Renal cortex interstitium (tissue), 11 donors: ENCODE results near the gene NCKAP5. TPM values are rescaled to one million over a fixed set of nuclear protein-coding genes. Genes with fewer than 3 reads are reported as not detected.

ENCODE experiments used
- DNase-seq, 11 donors: peaks; one replicate each; pipeline ENCODE4 v3.0.0-alpha.2; 2013; ENCODE audit warnings: low read depth in 9 of 11, low spot score in 4 of 11; ENCODE audit errors: extremely low read depth in 1 of 11
- polyA plus RNA-seq, 3 donors: library from polyadenylated mRNA; unstranded; fragments of 120-200 nt; gene quantifications; one replicate each; pipeline ENCODE4 v1.2.1, GENCODE V29; 2013; ENCODE audit not compliant: insufficient read length in 3 of 3

The NCKAP5 gene
- polyA plus RNA-seq, 3 donors, result 7.3 to 9.2 (median 7.7) TPM

- DNase-seq, result no peak
Measured at GRCh38 chr2:133442393-133442792, 125.9 kb downstream of the NCKAP5 start.

- no peak for DNase-seq
Measured at GRCh38 chr2:133439565-133439920, 128.7 kb downstream of the NCKAP5 start.

- no peak for DNase-seq
Measured at GRCh38 chr2:133438848-133439564, 129.3 kb downstream of the NCKAP5 start.

- no peak for DNase-seq
Measured at GRCh38 chr2:133438026-133438425, 130.2 kb downstream of the NCKAP5 start.

- no peak for DNase-seq
Measured at GRCh38 chr2:133437492-133437891, 130.8 kb downstream of the NCKAP5 start.

GRCh38 chr2:133434959-133435668 is 133.1 kb downstream of the NCKAP5 start:
- no peak for DNase-seq

GRCh38 chr2:133433455-133434451 is 134.5 kb downstream of the NCKAP5 start:
- DNase-seq, result no peak

- no peak for DNase-seq
Measured at GRCh38 chr2:133432778-133433177, 135.5 kb downstream of the NCKAP5 start.

- DNase-seq, result no peak
Measured at GRCh38 chr2:133431289-133431688, 137.0 kb downstream of the NCKAP5 start.

GRCh38 chr2:133426791-133427190 is 141.5 kb downstream of the NCKAP5 start:
- no peak for DNase-seq

- no peak for DNase-seq
Measured at GRCh38 chr2:133425612-133426011, 142.7 kb downstream of the NCKAP5 start.

GRCh38 chr2:133424876-133425275 is 143.4 kb downstream of the NCKAP5 start:
- no peak for DNase-seq

GRCh38 chr2:133422931-133423351 is 145.3 kb downstream of the NCKAP5 start:
- no peak for DNase-seq

GRCh38 chr2:133421516-133422324 is 146.5 kb downstream of the NCKAP5 start:
- peak in 4 of 11 donors; percentile 19 to 43 (median 30) for DNase-seq

GRCh38 chr2:133420788-133421187 is 147.5 kb downstream of the NCKAP5 start:
- no peak for DNase-seq

GRCh38 chr2:133418671-133419070 is 149.6 kb downstream of the NCKAP5 start:
- no peak for DNase-seq

- no peak for DNase-seq
Measured at GRCh38 chr2:133418021-133418420, 150.2 kb downstream of the NCKAP5 start.

GRCh38 chr2:133417415-133417814 is 150.8 kb downstream of the NCKAP5 start:
- DNase-seq, result no peak

GRCh38 chr2:133416736-133417135 is 151.5 kb downstream of the NCKAP5 start:
- DNase-seq, result no peak
